RWPE2 (cell line): ENCODE results near the gene POLR3K.
A peak's percentile ranks its signal among the peaks of the same experiment; 100 is the strongest.

Experiments used
- ATAC-seq: fragments of 200-7000 bp; cut with Tn5 transposase; 3 replicates; pipeline ENCODE4 v1.9.1; 2021; ENCODE audit warnings: low read depth
- DNase-seq: peaks from one replicate; pipeline ENCODE4 v3.0.0-alpha.2; 2020; ENCODE audit warnings: low spot score
- H3K27ac ChIP-seq: fragments of 450-650 bp; 2 replicates; pipeline ENCODE4 v1.5.1; 2017; ENCODE audit warnings: mild to moderate bottlenecking; ENCODE audit not compliant: poor library complexity, severe bottlenecking
- H3K27me3 ChIP-seq: fragments of 250-450 bp; sonication (Bioruptor Pico); 2 replicates; pipeline ENCODE4 v1.5.1; 2021; ENCODE audit warnings: mild to moderate bottlenecking, moderate library complexity; ENCODE audit not compliant: insufficient read depth, poor library complexity, severe bottlenecking
- H3K36me3 ChIP-seq: fragments of 250-450 bp; sonication (Bioruptor Pico); 2 replicates; pipeline ENCODE4 v1.5.1; 2020; ENCODE audit warnings: low read depth, mild to moderate bottlenecking, moderate library complexity
- H3K4me1 ChIP-seq: fragments of 250-450 bp; sonication (Bioruptor Pico); 2 replicates; pipeline ENCODE4 v1.5.1; 2021; ENCODE audit warnings: mild to moderate bottlenecking, moderate library complexity; ENCODE audit not compliant: insufficient read depth, poor library complexity, severe bottlenecking
- H3K4me3 ChIP-seq: fragments of 250-450 bp; sonication (Bioruptor Pico); 2 replicates; pipeline ENCODE4 v1.5.1; 2021; ENCODE audit warnings: mild to moderate bottlenecking, moderate library complexity; ENCODE audit not compliant: severe bottlenecking
- H3K9me3 ChIP-seq: fragments of 250-450 bp; sonication (Bioruptor Pico); 2 replicates; pipeline ENCODE4 v1.5.1; 2021; ENCODE audit warnings: mild to moderate bottlenecking, moderate library complexity; ENCODE audit not compliant: severe bottlenecking
- TF ChIP-seq, protein P1 (sequence below): fragments of 450-650 bp; IDR thresholded peaks from one replicate; pipeline ENCODE4 v1.5.1; 2017; ENCODE audit warnings: mild to moderate bottlenecking, moderate library complexity; ENCODE audit not compliant: poor library complexity, severe bottlenecking

Gene POLR3K

DNA sequence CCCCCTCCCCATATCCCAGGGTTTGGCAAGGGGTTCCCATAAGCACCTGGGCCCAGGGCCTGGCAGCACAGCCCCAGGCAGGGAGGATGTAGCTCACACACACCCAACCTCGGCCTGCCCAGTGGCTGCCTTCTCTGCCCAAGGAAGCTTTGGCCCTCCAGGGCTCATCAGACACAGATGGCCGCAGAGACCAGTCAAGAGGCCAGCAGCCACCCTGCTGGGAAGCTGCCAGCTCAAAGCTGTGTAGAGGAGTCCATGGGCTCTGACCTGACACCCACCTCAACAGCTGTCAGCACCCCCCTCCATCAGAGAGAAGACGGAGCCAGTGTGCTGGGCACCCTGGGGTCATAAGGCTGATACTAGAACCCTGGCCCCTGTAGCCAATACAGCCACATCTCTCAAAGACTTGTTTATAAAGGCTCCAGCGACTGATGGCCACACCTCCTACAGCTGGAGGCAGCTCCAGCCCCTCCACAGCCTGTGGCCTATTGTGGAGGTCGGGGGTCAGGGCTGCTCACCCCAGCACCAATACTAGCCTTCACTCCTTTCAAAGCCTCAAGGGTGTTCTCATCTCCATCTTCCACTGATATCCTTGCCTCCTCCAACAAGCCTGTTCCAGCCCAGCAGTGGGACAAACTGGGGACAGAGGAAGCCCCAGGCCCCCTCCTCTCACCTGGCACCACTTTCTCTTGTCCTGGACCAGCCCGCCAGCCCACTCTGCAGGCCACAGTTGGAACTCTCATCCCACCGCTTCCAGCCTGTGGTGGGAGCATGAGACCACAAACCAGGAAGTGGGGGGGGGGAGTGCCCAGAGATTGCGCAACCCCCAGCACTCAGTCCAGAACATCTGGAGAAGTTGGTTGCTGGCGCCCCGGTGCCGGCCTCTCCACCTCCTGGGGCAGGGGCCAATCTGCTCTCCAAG lies 22.4 kb upstream of the POLR3K start:
- Histone ChIP-seq H3K4me1 (peaks cover 23% of the 10 kb centered on the region), H3K4me3 (no peak overlapping the region), H3K27ac (peak overlapping the region; percentile 88), H3K27me3 (no peaks in the 10 kb centered on the region), H3K36me3 (peaks cover 12% of the 10 kb centered on the region), H3K9me3 (no peaks in the 10 kb centered on the region)
- ATAC-seq, result no peak
- DNase-seq, result no peak
- TF ChIP-seq, protein P1, sequence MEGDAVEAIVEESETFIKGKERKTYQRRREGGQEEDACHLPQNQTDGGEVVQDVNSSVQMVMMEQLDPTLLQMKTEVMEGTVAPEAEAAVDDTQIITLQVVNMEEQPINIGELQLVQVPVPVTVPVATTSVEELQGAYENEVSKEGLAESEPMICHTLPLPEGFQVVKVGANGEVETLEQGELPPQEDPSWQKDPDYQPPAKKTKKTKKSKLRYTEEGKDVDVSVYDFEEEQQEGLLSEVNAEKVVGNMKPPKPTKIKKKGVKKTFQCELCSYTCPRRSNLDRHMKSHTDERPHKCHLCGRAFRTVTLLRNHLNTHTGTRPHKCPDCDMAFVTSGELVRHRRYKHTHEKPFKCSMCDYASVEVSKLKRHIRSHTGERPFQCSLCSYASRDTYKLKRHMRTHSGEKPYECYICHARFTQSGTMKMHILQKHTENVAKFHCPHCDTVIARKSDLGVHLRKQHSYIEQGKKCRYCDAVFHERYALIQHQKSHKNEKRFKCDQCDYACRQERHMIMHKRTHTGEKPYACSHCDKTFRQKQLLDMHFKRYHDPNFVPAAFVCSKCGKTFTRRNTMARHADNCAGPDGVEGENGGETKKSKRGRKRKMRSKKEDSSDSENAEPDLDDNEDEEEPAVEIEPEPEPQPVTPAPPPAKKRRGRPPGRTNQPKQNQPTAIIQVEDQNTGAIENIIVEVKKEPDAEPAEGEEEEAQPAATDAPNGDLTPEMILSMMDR, result peak; percentile 16

DNA sequence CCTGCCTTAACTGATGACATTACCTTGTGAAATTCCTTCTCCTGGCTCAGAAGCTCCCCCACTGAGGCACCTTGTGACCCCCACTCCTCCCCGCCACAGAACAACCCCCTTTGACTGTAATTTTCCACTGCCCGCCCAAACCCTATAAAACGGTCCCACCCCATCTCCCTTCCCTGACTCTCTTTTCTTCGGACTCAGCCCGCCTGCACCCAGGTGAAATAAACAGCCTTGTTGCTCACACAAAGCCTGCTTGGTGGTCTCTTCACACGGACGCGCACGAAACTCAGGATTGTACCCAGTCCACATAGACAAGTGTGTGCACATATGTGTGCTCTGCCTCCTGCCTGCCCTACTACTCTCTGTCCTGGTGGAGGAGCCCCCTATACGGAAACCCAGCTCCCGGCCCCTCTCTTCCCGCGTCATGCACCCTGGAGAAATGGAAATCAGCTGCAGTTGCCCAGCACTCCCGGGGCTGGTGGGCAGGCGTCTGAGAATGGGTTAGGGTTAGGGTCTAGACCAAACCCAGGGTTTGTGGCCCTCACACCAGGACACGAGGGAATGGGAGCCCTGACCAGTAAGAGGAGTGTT lies 21.4 kb upstream of the POLR3K start:
- ATAC-seq (no peak), DNase-seq (no peak)
- Histone ChIP-seq H3K4me3 (no peak overlapping the region), H3K9me3 (no peaks in the 10 kb centered on the region), H3K27ac (peak overlapping the region; percentile 88), H3K4me1 (peaks cover 24% of the 10 kb centered on the region), H3K36me3 (peaks cover 6% of the 10 kb centered on the region), H3K27me3 (no peaks in the 10 kb centered on the region)
- TF ChIP-seq, protein P1, result no peak

DNA sequence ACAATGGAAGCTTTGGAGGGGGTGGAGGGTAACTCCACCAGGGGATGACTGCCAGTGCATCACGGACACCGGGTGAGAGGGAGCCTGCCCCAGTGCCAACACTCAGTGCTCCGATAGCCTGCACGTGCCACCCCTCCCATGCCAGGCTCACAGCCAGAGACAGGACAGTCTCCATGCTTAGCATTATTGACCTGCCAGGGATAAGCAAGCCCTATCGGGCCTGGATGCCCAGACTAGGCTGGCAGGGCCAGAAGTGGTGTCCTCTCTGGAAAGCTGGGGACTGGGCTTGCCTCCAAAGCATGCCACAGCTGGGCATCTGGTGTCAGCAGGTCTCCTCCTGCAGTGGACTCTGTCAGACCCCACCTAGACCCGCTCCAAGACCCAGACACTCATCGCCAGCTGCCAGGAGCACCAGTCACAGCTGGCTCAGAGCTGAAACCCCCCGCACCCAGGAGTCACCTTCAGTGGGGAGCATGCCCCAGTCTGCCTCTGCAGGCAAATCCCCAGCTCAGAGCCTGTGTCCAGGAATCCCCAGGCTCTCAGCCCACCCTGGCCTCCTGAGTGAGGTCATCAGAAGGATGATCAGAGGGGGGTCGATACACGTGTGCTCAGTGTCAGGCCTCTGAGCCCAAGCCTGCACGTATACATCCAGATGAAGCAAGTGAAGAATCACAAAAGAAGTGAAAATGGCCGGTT lies 20.8 kb upstream of the POLR3K start:
- ATAC-seq (no peak), DNase-seq (no peak)
- H3K4me3 ChIP-seq, result no peak overlapping the region
- no peaks in the 10 kb centered on the region for H3K9me3 ChIP-seq
- TF ChIP-seq, protein P1, result no peak
- H3K27me3 ChIP-seq, result no peaks in the 10 kb centered on the region
- H3K4me1 ChIP-seq, result peaks cover 24% of the 10 kb centered on the region
- no peaks in the 10 kb centered on the region; the same call in 1 of the 2 replicates for H3K36me3 ChIP-seq
- H3K27ac ChIP-seq, result peak overlapping the region; percentile 81

DNA sequence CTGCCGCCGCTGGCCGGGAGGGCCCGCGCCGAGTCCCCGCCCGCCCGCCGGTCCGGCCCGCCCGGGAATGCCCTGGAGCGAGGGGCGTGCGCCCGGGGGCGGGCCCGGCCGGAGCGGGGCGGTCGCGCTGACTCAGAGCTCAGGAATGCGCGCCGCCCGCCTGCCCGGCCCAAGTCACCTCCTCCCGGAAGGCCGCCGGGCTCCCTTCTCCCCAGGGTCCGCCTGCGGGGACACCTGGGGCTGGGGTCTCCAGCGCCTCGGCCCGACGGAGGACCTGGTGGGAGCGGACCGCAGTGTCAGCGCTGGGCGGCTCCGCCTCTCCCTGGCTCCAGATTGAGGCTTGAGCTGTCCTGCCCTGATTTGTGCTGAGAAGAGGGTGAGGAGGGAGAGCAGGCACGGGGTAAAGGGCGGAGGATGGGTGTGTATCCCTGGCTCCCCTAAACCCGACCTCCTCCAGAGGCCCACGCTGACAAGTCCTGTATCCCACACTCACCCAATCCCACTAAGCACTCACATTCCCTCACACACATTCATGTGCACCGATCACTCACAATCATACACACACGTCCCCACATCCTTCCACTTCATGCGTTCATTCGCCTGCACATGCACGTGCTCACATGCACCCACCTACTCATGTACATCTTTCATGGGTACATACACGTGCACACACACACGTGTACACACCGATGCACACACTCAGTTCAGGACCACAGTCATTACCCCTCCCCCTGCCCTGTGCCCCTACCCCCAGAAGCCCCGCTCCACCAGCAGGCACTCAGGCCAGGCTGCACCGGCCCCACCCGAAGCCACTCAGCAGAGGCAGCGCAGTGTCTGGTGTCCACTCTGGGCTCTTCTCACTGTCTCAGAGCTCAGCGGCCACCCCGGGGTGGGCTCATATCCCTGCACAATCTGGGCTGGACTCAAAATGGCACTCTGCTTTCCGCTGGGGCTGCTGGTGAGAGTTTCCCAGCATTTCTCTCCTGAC lies 19.4 kb upstream of the POLR3K start, which contains the start of gene RHBDF1:
Gene RHBDF1, minus strand, starts transcription at position 71 of the 988 bp plus-strand sequence. CDS start 7,616 bp downstream, outside the sequence.
- no peak for DNase-seq
- H3K36me3 ChIP-seq, result no peaks in the 10 kb centered on the region
- TF ChIP-seq, protein P1, result peak; percentile 6
- H3K27me3 ChIP-seq, result no peaks in the 10 kb centered on the region
- no peak for ATAC-seq
- peak within 1 kb of the TSS; percentile 57 for H3K4me3 ChIP-seq
- peaks cover 21% of the 10 kb centered on the region for H3K4me1 ChIP-seq
- peak within 1 kb of the TSS; percentile 81 for H3K27ac ChIP-seq
- H3K9me3 ChIP-seq, result no peaks in the 10 kb centered on the region
